Left cardiac atrium (tissue), 4 donors: Measurements from ENCODE around the gene SCRN1. TPM values are rescaled to one million over a fixed set of nuclear protein-coding genes. Genes with fewer than 3 reads are reported as not detected.

Experiments
- ATAC-seq, 2 donors: fragments of 200-7000 bp; cut with Tn5 transposase; one replicate each; pipeline ENCODE4 v1.9.1; 2020; ENCODE audit warnings: mild to moderate bottlenecking in 2 of 2, moderate library complexity in 2 of 2
- DNase-seq: peaks from one replicate; pipeline ENCODE4 v3.0.0-alpha.2; 2020
- intact Hi-C, 2 donors: fragments of 100-400 bp; cut with DNase I; formaldehyde crosslinking; loops; one replicate each; pipeline versions ENCODE4 v1.14.1 to v1.15.1; 2022 to 2023
- total RNA-seq, 2 donors: library from RNA; stranded (reverse); fragmentation: NEBNext Ultra II Directional; extraction: Animal tissue kit (Norgen Biotek cat#: 25700); gene quantifications; one replicate each; pipeline ENCODE4 v1.2.1, GENCODE V29; 2021
- donor health status: DM: no; HTN: yes; CAD: no.
- donor health status: DM: no; HTN: yes; CAD: no; lungs with severe emphysema.
- donor health status: DM: yes; HTN: yes; CAD: no.
- donor health status: Dilated cardiomyopathy.

The SCRN1 gene
- total RNA-seq, 2 donors from 2014 or later: 22.9 to 32.1 TPM

DNA sequence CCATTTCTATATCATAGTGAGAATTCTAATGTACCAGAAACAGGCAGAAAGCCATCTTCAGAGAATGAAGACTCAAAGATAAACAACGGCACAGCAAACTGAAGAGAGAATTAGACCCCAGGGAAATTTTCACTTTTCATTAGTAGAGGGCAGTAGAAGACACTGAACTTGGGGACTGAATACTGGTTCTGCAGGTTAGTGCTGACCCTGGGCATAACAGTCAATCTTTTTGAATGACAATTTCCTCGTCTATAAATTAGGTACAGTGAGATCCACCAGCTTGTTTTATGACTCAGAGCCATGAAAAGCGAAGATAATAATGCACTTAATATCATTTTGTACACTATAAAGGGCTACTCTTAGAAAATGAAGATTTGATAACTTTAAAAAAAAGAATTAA lies 23.2 kb upstream of the SCRN1 start:
- DNase-seq: no peak
- intact Hi-C loops: no loop called here
- ATAC-seq: no peak

DNA sequence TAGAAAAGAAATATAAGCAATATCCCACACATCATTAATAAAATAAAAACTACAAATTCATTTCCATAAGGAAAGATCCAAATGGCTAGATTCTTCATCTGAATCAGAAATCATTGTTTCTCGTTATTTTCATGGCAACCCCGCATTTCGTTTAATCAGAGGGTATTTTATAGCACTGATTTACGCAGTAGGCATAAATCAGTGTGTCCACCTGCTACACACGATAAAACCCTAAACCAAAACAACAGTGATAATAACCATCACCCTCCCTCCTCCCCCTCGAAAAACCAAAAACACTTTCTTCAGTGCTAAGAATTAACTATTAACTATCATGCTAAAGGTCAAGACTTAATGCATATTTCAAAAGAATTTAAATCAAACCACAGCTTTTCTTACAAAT lies 20.4 kb upstream of the SCRN1 start:
- ATAC-seq (no peak), DNase-seq (no peak)
- intact Hi-C loops: no loop called here

GRCh38 chr7:30005464-30005863 lies 15.9 kb upstream of the SCRN1 start:
- intact Hi-C loops: no loop called here
- DNase-seq (no peak), ATAC-seq (no peak)

DNA sequence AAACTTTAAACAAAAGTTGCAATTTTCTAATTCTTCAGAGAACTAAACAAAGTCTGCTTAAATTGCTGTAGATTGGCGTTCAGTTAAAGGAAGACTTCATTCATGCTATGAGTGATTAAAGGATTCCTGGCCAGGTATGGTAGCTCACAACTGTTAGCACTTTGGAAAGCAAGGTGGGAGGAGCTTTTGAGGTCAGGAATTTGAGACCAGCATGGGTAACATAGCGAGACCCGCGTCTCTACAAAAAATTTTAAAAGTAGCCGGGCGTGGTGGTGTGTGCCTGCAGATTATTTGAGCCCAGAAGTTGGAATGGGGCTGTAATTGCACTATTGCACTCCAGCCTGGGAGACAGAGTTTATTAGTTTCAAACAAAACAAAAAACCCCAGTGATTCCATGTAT lies 13.5 kb upstream of the SCRN1 start:
- intact Hi-C loops: no loop called here
- DNase-seq (no peak), ATAC-seq (no peak)

GRCh38 chr7:30001998-30002397 lies 12.4 kb upstream of the SCRN1 start:
- ATAC-seq (no peak), DNase-seq (no peak)
- intact Hi-C loops: no loop called here

DNA sequence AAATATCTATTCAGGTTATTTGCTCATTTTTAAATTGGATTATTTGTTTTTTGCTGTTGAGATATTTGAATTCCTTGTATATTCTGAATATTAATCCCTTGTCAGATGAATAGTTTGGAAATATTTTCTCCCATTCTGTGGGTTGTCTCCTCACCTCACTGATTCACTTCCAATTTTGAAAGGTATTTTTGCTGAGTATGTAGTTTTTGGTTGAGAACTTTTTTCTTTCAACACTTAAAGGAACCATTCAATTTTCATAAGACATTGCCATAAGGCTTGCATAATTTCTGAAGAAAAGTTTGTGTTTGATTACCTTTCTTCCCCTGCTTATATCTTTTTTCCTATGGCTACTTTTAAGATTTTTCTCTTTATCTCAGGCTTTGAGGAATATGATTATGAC lies 8.9 kb upstream of the SCRN1 start:
- ATAC-seq: no peak
- intact Hi-C loops: no loop called here

GRCh38 chr7:29996321-29996720 lies 6.7 kb upstream of the SCRN1 start:
- intact Hi-C loops: no loop called here
- ATAC-seq (no peak), DNase-seq (no peak)

More for the DNA sequence above, 8.9 kb upstream of the SCRN1 start:
- DNase-seq: no peak

DNA sequence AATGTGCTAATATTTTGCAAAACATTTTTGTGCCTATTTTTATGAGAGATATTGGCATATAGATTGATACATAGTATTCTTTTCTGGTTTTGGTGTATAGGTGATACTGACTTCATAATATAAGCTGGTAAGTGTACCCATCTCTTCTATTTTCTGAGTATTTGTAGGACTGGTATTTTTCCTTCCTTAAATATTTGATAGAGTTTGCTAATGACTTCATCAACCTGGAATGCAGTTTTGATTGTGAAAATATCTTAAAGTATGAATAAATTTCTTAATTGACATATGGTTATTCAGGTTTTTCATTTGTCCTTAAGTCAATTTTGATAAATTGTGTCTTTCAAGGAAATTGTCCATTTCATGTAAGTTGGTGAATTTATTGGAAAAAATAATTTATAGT lies 6.1 kb upstream of the SCRN1 start:
- intact Hi-C loops: no loop called here
- DNase-seq (no peak), ATAC-seq (no peak)

GRCh38 chr7:29993140-29993539 lies 3.5 kb upstream of the SCRN1 start:
- ATAC-seq (no peak), DNase-seq (no peak)
- intact Hi-C loops: no loop called here

GRCh38 chr7:29991937-29992336 lies 2.3 kb upstream of the SCRN1 start:
- ATAC-seq (no peak), DNase-seq (no peak)
- intact Hi-C loops: no loop called here

- intact Hi-C loops: no loop called here
- DNase-seq (no peak), ATAC-seq (no peak)
These were observed 1.3 kb upstream of the SCRN1 start for GRCh38 chr7:29990931-29991330.

- peak; percentile 74 to 75 for ATAC-seq
- intact Hi-C loops: no loop called here
- peak; percentile 57 for DNase-seq
These were observed 961 bp downstream of the SCRN1 start for GRCh38 chr7:29988424-29989256.

DNA sequence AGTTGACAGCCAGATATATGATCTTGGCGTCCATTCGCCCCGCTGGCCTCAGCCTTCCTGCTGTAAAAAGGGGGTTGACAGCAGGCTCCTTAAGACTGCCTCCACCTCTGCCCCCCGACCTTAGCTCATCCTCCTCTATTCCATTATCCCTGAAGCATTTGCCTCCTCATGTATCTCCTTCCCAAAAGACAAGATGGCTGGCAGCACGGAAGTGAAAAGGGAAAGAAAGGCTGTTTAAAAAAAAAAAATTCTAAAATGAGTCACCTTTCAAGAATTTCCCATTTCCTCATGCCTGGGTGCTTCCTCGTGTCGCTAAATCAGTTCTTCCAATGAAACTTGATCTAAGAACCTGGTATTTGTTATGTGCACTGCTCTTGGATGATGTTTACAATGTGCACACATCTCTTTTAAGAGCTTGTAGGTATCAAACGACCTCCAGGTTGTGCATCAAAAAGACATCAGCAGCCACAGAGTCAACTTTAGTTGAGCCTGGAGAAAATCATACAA lies 1.7 kb downstream of the SCRN1 start:
- peak in 1 of 2 donors; percentile 11 for ATAC-seq
- DNase-seq: no peak
- intact Hi-C loops: no loop called here

DNA sequence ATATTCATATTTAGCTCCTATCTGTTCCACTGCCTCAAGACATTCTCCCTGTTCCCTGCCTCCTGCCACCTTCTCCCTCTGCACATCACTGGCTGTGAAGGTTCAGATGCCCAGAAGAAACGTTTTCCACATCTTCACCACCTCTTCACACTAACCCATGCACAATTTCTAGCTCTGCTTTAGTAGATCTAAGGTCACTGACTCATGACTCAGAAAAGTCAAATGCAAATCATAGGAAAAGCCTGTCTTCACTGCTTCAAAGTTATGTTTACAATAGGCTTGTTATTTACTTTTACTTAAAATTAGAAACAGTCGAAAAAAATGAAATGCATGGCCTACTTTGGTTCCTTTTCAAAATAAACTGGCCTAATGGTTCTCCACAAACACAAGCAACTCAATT lies 2.5 kb downstream of the SCRN1 start:
- ATAC-seq (no peak), DNase-seq (no peak)
- intact Hi-C loops: no loop called here

GRCh38 chr7:29980151-29980550 lies 9.4 kb downstream of the SCRN1 start:
- intact Hi-C loops: no loop called here
- DNase-seq: no peak
- ATAC-seq: no peak

GRCh38 chr7:29977886-29978651 lies 11.5 kb downstream of the SCRN1 start:
- ATAC-seq: no peak
- intact Hi-C loops: no loop called here
- DNase-seq: no peak

GRCh38 chr7:29976673-29977415 lies 12.8 kb downstream of the SCRN1 start:
- ATAC-seq: peak in 1 of 2 donors; percentile 82
- DNase-seq: no peak
- intact Hi-C loops: no loop called here

GRCh38 chr7:29976266-29976665 lies 13.3 kb downstream of the SCRN1 start:
- DNase-seq: no peak
- intact Hi-C loops: no loop called here
- ATAC-seq: peak; percentile 38 to 53

DNA sequence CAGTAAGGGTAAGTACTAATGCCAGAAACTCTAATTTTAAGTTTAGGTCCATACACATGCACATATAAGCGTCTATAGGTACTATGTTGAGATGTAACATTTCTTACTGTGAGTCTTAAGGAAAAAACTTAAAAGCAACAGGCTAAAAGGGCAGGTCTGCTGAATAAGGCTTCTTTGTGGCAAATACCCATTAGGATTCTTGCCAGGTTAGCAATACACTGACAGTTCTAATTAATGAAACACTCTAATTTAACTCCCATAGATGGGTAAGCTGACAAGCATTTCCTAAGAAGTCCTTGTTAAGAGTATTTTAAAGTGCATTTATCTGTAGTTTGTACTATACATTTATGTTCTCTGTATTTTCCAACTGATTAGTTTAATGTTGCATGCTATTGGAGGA lies 14.0 kb downstream of the SCRN1 start:
- intact Hi-C loops: no loop called here
- DNase-seq (no peak), ATAC-seq (no peak)

DNA sequence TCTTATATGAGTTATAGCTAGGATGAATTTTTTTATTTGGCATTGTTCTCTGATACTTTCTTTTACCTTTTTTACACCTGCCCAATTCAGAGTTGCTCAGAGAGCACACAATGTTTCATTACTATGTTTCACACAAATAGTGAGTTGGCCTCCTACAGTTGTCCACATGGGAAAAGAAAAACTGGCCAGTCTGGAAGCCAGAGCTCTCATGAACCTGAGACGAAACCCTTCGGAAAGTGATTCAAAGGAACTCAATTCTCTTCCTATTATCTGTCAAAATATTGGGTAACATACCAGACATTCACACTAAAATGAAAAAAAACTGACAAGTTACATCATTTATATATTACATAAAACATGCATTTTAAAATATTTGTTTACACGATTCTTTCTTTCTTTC lies 15.3 kb downstream of the SCRN1 start:
- intact Hi-C loops: no loop called here
- DNase-seq (no peak), ATAC-seq (no peak)
